OCI-LY7 (cell line): ENCODE results near the gene ZXDC. TPM values are rescaled to one million over a fixed set of nuclear protein-coding genes. Genes with fewer than 3 reads are reported as not detected.

Experiments
- BruUV-seq: library from RNA; stranded (reverse); fragments of 400-500 nt; replicated peaks from 2 replicates; lab custom pipeline; 2021; lab: Mats Ljungman, UMichigan
- CTCF ChIA-PET: fragments of 300-600 bp; sonication (Branson Sonifier 250); formaldehyde crosslinking; loops from one replicate; lab custom pipeline; 2022; ENCODE audit warnings: antibody characterized with exemption; ENCODE audit not compliant: unreplicated experiment; lab: Charles Lee
- POLR2A ChIA-PET: fragments of 300-600 bp; sonication (Branson Sonifier 250); formaldehyde crosslinking; loops from one replicate; lab custom pipeline; 2022; ENCODE audit warnings: antibody characterized with exemption; lab: Charles Lee
- DNase-seq: peaks from one replicate; pipeline ENCODE4 v3.0.0-alpha.2; 2015; ENCODE audit warnings: low spot score
- H2AFZ ChIP-seq: fragments of 200-600 bp; sonication (generic), shearing (Covaris generic); 2 replicates; pipeline ENCODE4 v1.6.1; 2014; ENCODE audit warnings: mild to moderate bottlenecking, antibody characterized with exemption, low read length, moderate library complexity
- H3K27ac ChIP-seq: fragments of 200-600 bp; sonication (generic); 2 replicates; pipeline ENCODE4 v1.5.1; 2014; ENCODE audit warnings: mixed run types, low read depth, mild to moderate bottlenecking, moderate library complexity, low read length, inconsistent platforms; ENCODE audit not compliant: poor library complexity, severe bottlenecking
- H3K36me3 ChIP-seq: fragments of 200-600 bp; sonication (generic); 2 replicates; pipeline ENCODE4 v1.6.1; 2014; ENCODE audit warnings: mild to moderate bottlenecking, antibody characterized with exemption, low read length, moderate library complexity, mixed read lengths; ENCODE audit not compliant: insufficient read depth
- H3K4me1 ChIP-seq: fragments of 200-600 bp; sonication (generic); 2 replicates; pipeline ENCODE4 v1.5.1; 2014; ENCODE audit warnings: mild to moderate bottlenecking, low read length; ENCODE audit not compliant: insufficient read depth, poor library complexity, severe bottlenecking
- H3K4me2 ChIP-seq: fragments of 200-600 bp; sonication (generic); 2 replicates; pipeline ENCODE4 v1.6.1; 2014; ENCODE audit warnings: mild to moderate bottlenecking, low read length
- H3K4me3 ChIP-seq: fragments of 200-600 bp; sonication (generic); 2 replicates; pipeline ENCODE4 v1.5.1; 2014; ENCODE audit warnings: mild to moderate bottlenecking, low read depth, low read length; ENCODE audit not compliant: poor library complexity, severe bottlenecking
- H3K79me2 ChIP-seq: fragments of 200-600 bp; sonication (generic); 2 replicates; pipeline ENCODE4 v1.6.1; 2016; ENCODE audit warnings: low read depth, mild to moderate bottlenecking, low read length, moderate library complexity, mixed read lengths; ENCODE audit not compliant: insufficient read depth
- H3K9me2 ChIP-seq: fragments of 200-600 bp; sonication (generic); 2 replicates; pipeline ENCODE4 v1.6.1; 2016; ENCODE audit warnings: mild to moderate bottlenecking, low read length, mixed read lengths; ENCODE audit not compliant: insufficient read depth
- H3K9me3 ChIP-seq: fragments of 200-600 bp; sonication (generic); 2 replicates; pipeline ENCODE4 v1.6.1; 2014; ENCODE audit warnings: mild to moderate bottlenecking, mixed run types, low read length, mixed read lengths
- H4K20me1 ChIP-seq: fragments of 200-600 bp; sonication (generic); 2 replicates; pipeline ENCODE4 v1.6.1; 2014; ENCODE audit warnings: mild to moderate bottlenecking, antibody characterized with exemption, low read length, moderate library complexity, mixed read lengths; ENCODE audit not compliant: insufficient read depth
- EZH2phosphoT487 ChIP-seq: fragments of 200-600 bp; sonication (generic); IDR thresholded peaks from 2 replicates; pipeline ENCODE4 v1.6.1; 2018; ENCODE audit warnings: low read depth, borderline replicate concordance, mild to moderate bottlenecking, mixed run types, antibody characterized with exemption, low read length, moderate library complexity, mixed read lengths
- intact Hi-C: fragments of 100-400 bp; cut with micrococcal nuclease; formaldehyde crosslinking; loops from one replicate; pipeline ENCODE4 v1.10.0; 2022; ENCODE audit not compliant: unreplicated experiment
- total RNA-seq, 2 experiments: library from RNA; depleted of rRNA in 1 of 2; stranded (reverse); fragments of >200 nt in 1 of 2; shearing (Covaris generic) in 1 of 2; gene quantifications; 2 replicates each; pipeline ENCODE4 v1.2.3, GENCODE V29; 2014 to 2022
- TF ChIP-seq, protein P1 (sequence below): fragments of 200-600 bp; sonication (generic); conservative IDR thresholded peaks from 2 replicates; pipeline ENCODE4 v1.5.1; 2014; ENCODE audit warnings: mild to moderate bottlenecking, antibody characterized with exemption, low read length, moderate library complexity, mixed read lengths

The ZXDC gene
- total RNA-seq, 2 experiments from 2014 or later = 32.2 to 34.9 TPM

DNA sequence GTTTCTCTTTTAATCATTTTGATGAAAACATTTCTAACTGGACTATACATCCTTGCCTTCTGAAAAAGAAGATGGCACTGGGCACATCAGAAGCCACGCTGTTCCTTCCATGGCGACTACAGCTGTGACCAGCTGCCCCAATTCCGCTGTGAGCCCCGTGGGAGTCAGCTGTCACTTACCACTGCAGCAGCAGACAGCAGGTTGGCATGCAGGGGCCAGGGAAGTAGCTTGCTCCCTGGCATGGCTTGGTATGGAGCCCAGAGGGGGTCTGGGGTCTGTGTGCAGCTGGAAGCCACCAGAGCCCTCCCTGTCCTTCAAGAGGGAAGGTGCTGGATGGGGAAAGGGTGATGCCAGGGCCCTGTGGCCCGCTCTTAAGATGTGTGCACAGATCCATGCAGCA is 4.5 kb upstream of the ZXDC start:
- Histone ChIP-seq H3K4me2 (no peak overlapping the region), H3K9me3 (no peaks in the 10 kb centered on the region), H3K9me2 (no peaks in the 10 kb centered on the region), H3K4me1 (peaks cover 6% of the 10 kb centered on the region), H3K27ac (no peak overlapping the region), H3K36me3 (no peaks in the 10 kb centered on the region), H3K79me2 (no peaks in the 10 kb centered on the region), H4K20me1 (no peaks in the 10 kb centered on the region), H2AFZ (no peak overlapping the region), H3K4me3 (no peak overlapping the region)
- POLR2A ChIA-PET = no interaction called here
- intact Hi-C loops = no loop called here
- TF ChIP-seq, protein P1, sequence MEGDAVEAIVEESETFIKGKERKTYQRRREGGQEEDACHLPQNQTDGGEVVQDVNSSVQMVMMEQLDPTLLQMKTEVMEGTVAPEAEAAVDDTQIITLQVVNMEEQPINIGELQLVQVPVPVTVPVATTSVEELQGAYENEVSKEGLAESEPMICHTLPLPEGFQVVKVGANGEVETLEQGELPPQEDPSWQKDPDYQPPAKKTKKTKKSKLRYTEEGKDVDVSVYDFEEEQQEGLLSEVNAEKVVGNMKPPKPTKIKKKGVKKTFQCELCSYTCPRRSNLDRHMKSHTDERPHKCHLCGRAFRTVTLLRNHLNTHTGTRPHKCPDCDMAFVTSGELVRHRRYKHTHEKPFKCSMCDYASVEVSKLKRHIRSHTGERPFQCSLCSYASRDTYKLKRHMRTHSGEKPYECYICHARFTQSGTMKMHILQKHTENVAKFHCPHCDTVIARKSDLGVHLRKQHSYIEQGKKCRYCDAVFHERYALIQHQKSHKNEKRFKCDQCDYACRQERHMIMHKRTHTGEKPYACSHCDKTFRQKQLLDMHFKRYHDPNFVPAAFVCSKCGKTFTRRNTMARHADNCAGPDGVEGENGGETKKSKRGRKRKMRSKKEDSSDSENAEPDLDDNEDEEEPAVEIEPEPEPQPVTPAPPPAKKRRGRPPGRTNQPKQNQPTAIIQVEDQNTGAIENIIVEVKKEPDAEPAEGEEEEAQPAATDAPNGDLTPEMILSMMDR = no peak
- TF ChIP-seq EZH2phosphoT487 = no peak
- DNase-seq = no peak
- BruUV-seq = no TSS peak
- CTCF ChIA-PET = no interaction called here

DNA sequence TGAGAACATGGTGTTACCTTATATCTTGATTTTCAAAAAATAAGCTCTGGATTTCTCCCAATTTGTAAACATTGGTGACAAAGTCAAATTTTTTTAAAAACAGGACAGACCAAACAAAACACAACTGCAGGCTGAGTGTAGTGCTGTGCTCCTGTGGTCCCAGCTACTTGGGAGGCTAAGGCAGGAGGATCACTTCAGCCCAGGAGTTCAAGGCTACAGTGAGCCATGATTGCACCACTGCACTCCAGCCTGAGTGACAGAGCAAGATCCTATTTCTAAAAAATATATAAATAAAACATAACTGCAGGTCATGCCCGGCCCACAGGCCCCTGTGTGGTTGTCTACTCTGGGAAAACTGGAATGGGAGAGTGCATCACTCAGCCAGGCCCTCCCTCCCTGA is 4.0 kb upstream of the ZXDC start:
- intact Hi-C loops = loop anchor here (5.0 to 10.0 kb wide), 2 partner anchors 122 to 195 kb away; partner anchors contain the start of gene KLF15

More for the DNA sequence above, 4.0 kb upstream of the ZXDC start:
- TF ChIP-seq, protein P1 = no peak
- TF ChIP-seq EZH2phosphoT487 = no peak
- H3K36me3 ChIP-seq = no peaks in the 10 kb centered on the region
- H3K4me2 ChIP-seq = no peak overlapping the region
- BruUV-seq = no TSS peak
- H3K9me3 ChIP-seq = no peaks in the 10 kb centered on the region
- no peak overlapping the region for H2AFZ ChIP-seq
- H4K20me1 ChIP-seq = peaks cover 1% of the 10 kb centered on the region; the same call in 1 of the 2 replicates
- no peak overlapping the region for H3K27ac ChIP-seq
- ChIA-PET CTCF (no interaction called here), POLR2A (no interaction called here)
- DNase-seq = no peak
- peaks cover 7% of the 10 kb centered on the region for H3K4me1 ChIP-seq
- no peak overlapping the region for H3K4me3 ChIP-seq
- no peaks in the 10 kb centered on the region for H3K9me2 ChIP-seq
- H3K79me2 ChIP-seq = peaks cover 3% of the 10 kb centered on the region; the same call in 1 of the 2 replicates
